Ureter (tissue), 1 donor: Measurements from ENCODE around the gene EMC7. TPM values are rescaled to one million over a fixed set of nuclear protein-coding genes. Genes with fewer than 3 reads are reported as not detected.
"Not testable (repeated sequence)": the region's sequence is repeated elsewhere in the genome, so short reads cannot be mapped to it uniquely, and the experiment has no call there.

Source experiments
- DNase-seq: peaks from one replicate; pipeline ENCODE4 v3.0.0-alpha.2; 2020; ENCODE audit warnings: low spot score
- total RNA-seq: library from RNA; stranded (reverse); gene quantifications from one replicate; pipeline ENCODE4 v1.2.4, GENCODE V29; 2023
- donor health status: DM: yes; HTN: yes; CAD: no.

The EMC7 gene
- total RNA-seq, 1 donor from 2014 or later, result 51.6 TPM

GRCh38 chr15:34085746-34086145 is 15.9 kb downstream of the EMC7 start:
- no peak for DNase-seq

- no peak for DNase-seq
Measured at GRCh38 chr15:34084086-34084485, 17.6 kb downstream of the EMC7 start.

GRCh38 chr15:34079904-34080303 is 21.8 kb downstream of the EMC7 start:
- DNase-seq, result no peak

- DNase-seq, result no peak
Measured at GRCh38 chr15:34078900-34079299, 22.8 kb downstream of the EMC7 start.

- DNase-seq, result no peak
Measured at GRCh38 chr15:34076785-34077184, 24.9 kb downstream of the EMC7 start.

- no peak for DNase-seq
Measured at GRCh38 chr15:34070003-34070402, 31.7 kb downstream of the EMC7 start.

GRCh38 chr15:34065941-34066340 is 35.7 kb downstream of the EMC7 start:
- no peak for DNase-seq

- DNase-seq, result no peak
Measured at GRCh38 chr15:34065261-34065660, 36.4 kb downstream of the EMC7 start.

- DNase-seq, result no peak
Measured at GRCh38 chr15:34064438-34064837, 37.2 kb downstream of the EMC7 start.

GRCh38 chr15:34059946-34060345 is 41.7 kb downstream of the EMC7 start:
- DNase-seq, result no peak

GRCh38 chr15:34059476-34059875 is 42.2 kb downstream of the EMC7 start:
- DNase-seq, result no peak

GRCh38 chr15:34056911-34057310 is 44.8 kb downstream of the EMC7 start:
- no peak for DNase-seq

- DNase-seq, result no peak
Measured at GRCh38 chr15:34055868-34056595, 45.6 kb downstream of the EMC7 start.

- DNase-seq, result no peak
Measured at GRCh38 chr15:34054081-34054707, 47.5 kb downstream of the EMC7 start.

GRCh38 chr15:34050385-34050784 is 51.3 kb downstream of the EMC7 start:
- DNase-seq, result not testable (repeated sequence)

- no peak for DNase-seq
Measured at GRCh38 chr15:34049112-34049511, 52.5 kb downstream of the EMC7 start.

- no peak for DNase-seq
Measured at GRCh38 chr15:34047893-34048775, 53.5 kb downstream of the EMC7 start.

GRCh38 chr15:34046471-34047145 is 55.1 kb downstream of the EMC7 start:
- DNase-seq, result no peak

- no peak for DNase-seq
Measured at GRCh38 chr15:34043813-34044212, 57.8 kb downstream of the EMC7 start.

- no peak for DNase-seq
Measured at GRCh38 chr15:34043391-34043790, 58.3 kb downstream of the EMC7 start.

GRCh38 chr15:34039790-34040113 is 61.9 kb downstream of the EMC7 start:
- no peak for DNase-seq
